ENCODE measurements around the gene DENND6A.

- TF ChIP-seq CTCF (IDR thresholded peaks at IDR 0.05; ENCODE audit: insufficient read depth, low read length, poor library complexity, severe bottlenecking) (no peak), EZH2phosphoT487 (conservative IDR thresholded peaks at IDR 0.05; ENCODE audit: low read length) (no peak)
These were observed 70.5 kb downstream of the DENND6A start for GRCh38 chr3:57622362-57622761.
